Activated T-cell treated with anti-CD3 and anti-CD28 coated beads for 1 hour (primary cell): ENCODE measurements around the gene PLEKHA8.
"Not testable (repeated sequence)": the region's sequence is repeated elsewhere in the genome, so short reads cannot be mapped to it uniquely, and the experiment has no call there.

Source experiments
- DNase-seq: peaks from one replicate; pipeline ENCODE4 v3.0.0-alpha.2; 2020; ENCODE audit warnings: low read depth

The PLEKHA8 gene

GRCh38 chr7:30066687-30067086, 38.5 kb downstream of the PLEKHA8 start:
- DNase-seq = no peak

GRCh38 chr7:30068117-30068516, 39.9 kb downstream of the PLEKHA8 start:
- DNase-seq = no peak

- no peak for DNase-seq
Observed at GRCh38 chr7:30069096-30069867, 41.1 kb downstream of the PLEKHA8 start.

- DNase-seq = no peak
Observed at GRCh38 chr7:30070052-30070451, 41.8 kb downstream of the PLEKHA8 start.

- no peak for DNase-seq
Observed at GRCh38 chr7:30072735-30073134, 44.5 kb downstream of the PLEKHA8 start.

- DNase-seq = no peak
Observed at GRCh38 chr7:30074422-30075030, 46.3 kb downstream of the PLEKHA8 start.

- DNase-seq = no peak
Observed at GRCh38 chr7:30076411-30076810, 48.2 kb downstream of the PLEKHA8 start.

GRCh38 chr7:30078280-30078679, 50.1 kb downstream of the PLEKHA8 start:
- DNase-seq = no peak

- no peak for DNase-seq
Observed at GRCh38 chr7:30079880-30080279, 51.7 kb downstream of the PLEKHA8 start.

- no peak for DNase-seq
Observed at GRCh38 chr7:30080818-30081217, 52.6 kb downstream of the PLEKHA8 start.

GRCh38 chr7:30082686-30083085, 54.5 kb downstream of the PLEKHA8 start:
- DNase-seq = no peak

- no peak for DNase-seq
Observed at GRCh38 chr7:30083334-30083733, 55.1 kb downstream of the PLEKHA8 start.

- no peak for DNase-seq
Observed at GRCh38 chr7:30084212-30084611, 56.0 kb downstream of the PLEKHA8 start.

- no peak for DNase-seq
Observed at GRCh38 chr7:30086529-30086928, 58.3 kb downstream of the PLEKHA8 start.

- no peak for DNase-seq
Observed at GRCh38 chr7:30087371-30087770, 59.2 kb downstream of the PLEKHA8 start.

GRCh38 chr7:30088362-30088761, 60.1 kb downstream of the PLEKHA8 start:
- DNase-seq = no peak

GRCh38 chr7:30090111-30090510, 61.9 kb downstream of the PLEKHA8 start:
- DNase-seq = no peak

- no peak for DNase-seq
Observed at GRCh38 chr7:30091491-30091912, 63.3 kb downstream of the PLEKHA8 start.

GRCh38 chr7:30091987-30092386, 63.8 kb downstream of the PLEKHA8 start:
- no peak for DNase-seq

GRCh38 chr7:30093420-30093952, 65.3 kb downstream of the PLEKHA8 start:
- no peak for DNase-seq

GRCh38 chr7:30098599-30098998, 70.4 kb downstream of the PLEKHA8 start:
- not testable (repeated sequence) for DNase-seq

GRCh38 chr7:30102281-30102680, 74.1 kb downstream of the PLEKHA8 start:
- DNase-seq = no peak

- no peak for DNase-seq
Observed at GRCh38 chr7:30104157-30104556, 75.9 kb downstream of the PLEKHA8 start.
